GM23338 (cell line): ENCODE measurements around the gene DCLRE1C.

ENCODE experiments used
- CREB1 ChIP-seq: fragments of 250-450 bp; sonication (Bioruptor Pico); IDR thresholded peaks from 2 replicates; pipeline ENCODE4 v1.5.0; 2020; ENCODE audit warnings: low read depth, mild to moderate bottlenecking, moderate library complexity
- CTCF ChIP-seq, 2 experiments: fragments of 200-600 bp in 1 of 2; sonication (generic) in 1 of 2; conservative IDR thresholded peaks; 2 replicates each; pipeline versions ENCODE4 v1.5.1 to v1.6.1; 2016 to 2017; ENCODE audit warnings: antibody characterized with exemption in 2 of 2, low read depth in 2 of 2, mild to moderate bottlenecking in 2 of 2, moderate library complexity in 1 of 2
- EZH2 ChIP-seq: fragments of 200-600 bp; sonication (generic); IDR thresholded peaks from one replicate; pipeline ENCODE4 v1.8.0; 2017; ENCODE audit warnings: antibody characterized with exemption, mild to moderate bottlenecking, low read depth; ENCODE audit not compliant: unreplicated experiment
- EZH2phosphoT487 ChIP-seq: fragments of 200-600 bp; sonication (generic); IDR thresholded peaks from one replicate; pipeline ENCODE4 v1.8.1; 2018; ENCODE audit warnings: antibody characterized with exemption; ENCODE audit not compliant: unreplicated experiment
- JUNB ChIP-seq: IDR thresholded peaks from one replicate; pipeline ENCODE4 v1.6.1; 2016; ENCODE audit warnings: antibody characterized with exemption; ENCODE audit not compliant: unreplicated experiment
- NANOG ChIP-seq: IDR thresholded peaks from 2 replicates; pipeline ENCODE4 v1.6.1; 2016; ENCODE audit warnings: antibody characterized with exemption, borderline replicate concordance
- POLR2AphosphoS5 ChIP-seq: IDR thresholded peaks from 2 replicates; pipeline ENCODE4 v1.6.1; 2016; ENCODE audit warnings: antibody characterized with exemption, low read depth
- REST ChIP-seq: IDR thresholded peaks from one replicate; pipeline ENCODE4 v1.6.1; 2018; ENCODE audit warnings: antibody characterized with exemption; ENCODE audit not compliant: unreplicated experiment
- STAT1 ChIP-seq: IDR thresholded peaks from one replicate; pipeline ENCODE4 v1.6.1; 2016; ENCODE audit warnings: antibody characterized with exemption; ENCODE audit not compliant: unreplicated experiment
- ZNF331 ChIP-seq: fragments of 250-450 bp; sonication (Bioruptor Pico); IDR thresholded peaks from 2 replicates; pipeline ENCODE4 v1.5.0; 2020; ENCODE audit warnings: low read depth, mild to moderate bottlenecking, moderate library complexity

DNA sequence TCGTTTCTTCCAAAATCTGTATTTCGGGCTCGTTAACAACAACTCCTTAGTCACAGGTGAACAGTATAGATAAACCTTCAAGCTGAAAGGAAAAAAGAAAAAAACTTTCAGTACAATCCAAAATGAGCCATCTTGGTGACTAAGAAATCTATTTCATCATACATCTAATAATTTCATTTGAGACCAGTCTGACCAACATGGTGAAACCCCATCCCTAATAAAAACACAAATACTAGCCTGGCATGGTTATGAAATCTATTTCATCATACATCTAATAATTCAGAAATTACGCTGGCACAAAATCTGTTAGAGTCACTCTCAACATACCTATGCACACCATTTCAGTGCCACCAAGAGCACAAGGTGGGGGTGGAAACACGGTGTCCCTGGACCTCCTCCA lies 8.8 kb downstream of the DCLRE1C start:
- no peak for TF ChIP-seq CTCF (conservative IDR thresholded peaks at IDR 0.05; ENCODE audit: low read depth in 2 of 2)
- TF ChIP-seq EZH2 = no peak
- no peak for TF ChIP-seq JUNB
- no peak for TF ChIP-seq POLR2AphosphoS5
- no peak for TF ChIP-seq EZH2phosphoT487
- TF ChIP-seq NANOG = no peak
- TF ChIP-seq ZNF331 (CRISPR knock-in tag) = no peak
- TF ChIP-seq CREB1 (CRISPR knock-in tag) = no peak
- TF ChIP-seq REST = no peak
- no peak for TF ChIP-seq STAT1
